Gastrocnemius medialis (tissue), 4 donors: Measurements from ENCODE around the gene SERAC1. TPM values are rescaled to one million over a fixed set of nuclear protein-coding genes. Genes with fewer than 3 reads are reported as not detected.

Experiments used
- ATAC-seq, 2 donors: fragments of 150-250 bp; one replicate each; pipeline ENCODE4 v1.9.1; 2016
- DNase-seq, 2 donors: peaks; one replicate each; pipeline ENCODE4 v3.0.0-alpha.2; 2019
- H3K27ac ChIP-seq, 4 donors: fragments of 200-600 bp; sonication (generic); 1 replicate in 1 of 4; 2 replicates in 3 of 4; pipeline ENCODE4 v1.5.1; 2016 to 2018; ENCODE audit warnings: mild to moderate bottlenecking in 2 of 4, moderate library complexity in 1 of 4
- H3K27me3 ChIP-seq, 3 donors: fragments of 200-600 bp; sonication (generic) in 2 of 3; 1 replicate in 1 of 3; 2 replicates in 2 of 3; pipeline versions ENCODE4 v1.5.1 to v1.6.0; 2016 to 2019; ENCODE audit warnings: mild to moderate bottlenecking in 1 of 3, moderate library complexity in 1 of 3
- H3K36me3 ChIP-seq, 2 donors: fragments of 200-600 bp; sonication (generic) in 1 of 2; one replicate each; pipeline ENCODE4 v1.5.1; 2017 to 2018
- H3K4me1 ChIP-seq, 2 donors: fragments of 200-600 bp; sonication (generic) in 1 of 2; one replicate each; pipeline ENCODE4 v1.5.1; 2016 to 2017; ENCODE audit warnings: mild to moderate bottlenecking in 2 of 2
- H3K4me3 ChIP-seq, 4 donors: fragments of 200-600 bp; sonication (generic) in 3 of 4; 1 replicate in 1 of 4; 2 replicates in 3 of 4; pipeline ENCODE4 v1.5.1; 2016 to 2019; ENCODE audit warnings: mild to moderate bottlenecking in 2 of 4
- H3K9me3 ChIP-seq, 3 donors: fragments of 200-600 bp; sonication (generic) in 2 of 3; 1 replicate in 1 of 3; 2 replicates in 2 of 3; pipeline ENCODE4 v1.5.1; 2016 to 2019
- CTCF ChIP-seq, 5 experiments: fragments of 450-650 bp in 3 of 5; fragments of 200-600 bp in 2 of 5; sonication (generic) in 2 of 5; IDR thresholded peaks in 4 of 5; conservative IDR thresholded peaks in 1 of 5; 1 replicate in 4 of 5; 2 replicates in 1 of 5; pipeline ENCODE4 v1.5.1; 2016 to 2019; ENCODE audit warnings: antibody characterized with exemption in 5 of 5, mild to moderate bottlenecking in 3 of 5, moderate library complexity in 3 of 5
- POLR2A ChIP-seq, 2 donors: fragments of 450-650 bp; IDR thresholded peaks; one replicate each; pipeline ENCODE4 v1.6.1; 2017; ENCODE audit warnings: antibody characterized with exemption in 2 of 2, mild to moderate bottlenecking in 2 of 2, moderate library complexity in 2 of 2
- in situ Hi-C, 4 donors: fragments of 200-750 bp; cut with MboI; loops; one replicate each; pipeline versions ENCODE4 v1.15.0 to v1.8.0; 2017; ENCODE audit warnings: low sequenced_read_pairs in 4 of 4
- intact Hi-C: fragments of 100-400 bp; cut with DNase I; formaldehyde crosslinking; loops from one replicate; pipeline ENCODE4 v1.15.1; 2023; ENCODE audit warnings: low total_unique reads
- total RNA-seq, 4 donors: library from RNA; depleted of rRNA; stranded (reverse); fragments of >200 nt; gene quantifications; one replicate each; pipeline versions ENCODE4 v1.1.0 to v1.2.3, GENCODE V29; 2016

Gene SERAC1
- total RNA-seq, 4 donors from 2014 or later, result 8.1 to 15.5 (median 11.5) TPM

DNA sequence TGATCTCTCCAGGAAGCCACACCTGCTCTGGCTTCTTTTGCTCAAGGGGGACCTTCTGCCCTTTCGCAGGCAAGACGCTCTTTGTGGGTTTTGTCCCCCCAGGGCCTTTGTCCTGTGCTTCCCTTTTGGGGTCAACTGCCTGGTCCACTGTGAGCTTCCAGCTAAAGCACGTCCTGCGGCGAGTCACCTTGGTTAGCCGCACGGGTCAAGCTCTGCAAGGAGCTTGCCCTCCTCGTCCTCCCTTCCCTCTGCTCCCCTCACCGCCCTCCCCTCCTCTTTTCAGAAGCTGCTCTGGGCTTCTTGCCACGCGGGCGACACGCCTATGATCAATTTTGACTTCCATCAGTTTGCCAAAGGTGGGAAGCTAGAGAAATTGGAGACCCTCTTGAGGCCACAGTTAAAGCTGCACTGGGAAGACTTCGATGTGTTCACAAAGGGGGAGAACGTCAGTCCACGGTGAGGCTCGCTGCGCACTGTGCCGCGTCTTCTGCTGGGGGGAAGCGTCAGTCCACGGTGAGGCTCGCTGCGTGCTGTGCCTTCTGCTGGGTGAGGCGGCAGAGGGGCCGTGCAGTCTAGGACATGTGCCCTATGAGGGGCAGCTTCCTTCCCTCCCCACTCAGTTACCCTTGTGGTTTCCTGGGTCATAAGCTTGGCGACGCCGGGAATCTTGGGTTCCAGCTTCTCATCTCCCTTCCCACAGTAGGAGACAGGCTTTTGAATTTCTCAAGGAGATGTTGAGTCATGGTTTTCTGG, 106.2 kb downstream of the SERAC1 start:
- H3K9me3 ChIP-seq, result no peaks in the 10 kb centered on the region
- H3K36me3 ChIP-seq, result no peaks in the 10 kb centered on the region
- no peak overlapping the region for H3K4me3 ChIP-seq
- H3K27me3 ChIP-seq, result no peaks in the 10 kb centered on the region
- DNase-seq, result no peak
- TF ChIP-seq POLR2A (IDR thresholded peaks at IDR 0.05), result no peak
- no peak for TF ChIP-seq CTCF (IDR thresholded peaks at IDR 0.05 in 4 of 5, conservative IDR thresholded peaks at IDR 0.05 in 1 of 5)
- intact Hi-C loops (loop anchor here (2.0 kb wide), 1 partner anchor 19 kb away; no protein-coding TSS in a partner anchor), in situ Hi-C loops (loop anchor here in 1 of 4 donors (10.0 kb wide), 1 partner anchor 77 kb away; the partner anchor contains the start of gene SYNJ2)
- no peak for ATAC-seq
- peak overlapping the region; percentile 71 to 87 (median 80) for H3K27ac ChIP-seq
- H3K4me1 ChIP-seq, result peaks cover 13 to 16% of the 10 kb centered on the region in 2 donors

GRCh38 chr6:158061361-158061708, 106.7 kb downstream of the SERAC1 start:
- ATAC-seq (no peak), DNase-seq (no peak)
- intact Hi-C loops (loop anchor here (2.0 kb wide), 1 partner anchor 19 kb away; no protein-coding TSS in a partner anchor), in situ Hi-C loops (loop anchor here in 1 of 4 donors (10.0 kb wide), 1 partner anchor 77 kb away; the partner anchor contains the start of gene SYNJ2)
- Histone ChIP-seq H3K4me3 (no peak overlapping the region), H3K27ac (peak overlapping the region; percentile 71 to 87 (median 80)), H3K4me1 (peaks cover 13 to 16% of the 10 kb centered on the region in 2 donors), H3K36me3 (no peaks in the 10 kb centered on the region), H3K9me3 (no peaks in the 10 kb centered on the region), H3K27me3 (no peaks in the 10 kb centered on the region)
- TF ChIP-seq CTCF (IDR thresholded peaks at IDR 0.05 in 4 of 5, conservative IDR thresholded peaks at IDR 0.05 in 1 of 5), result no peak
- no peak for TF ChIP-seq POLR2A (IDR thresholded peaks at IDR 0.05)

- H3K27ac ChIP-seq, result peak overlapping the region; percentile 71 to 87 (median 80)
- peaks cover 13 to 16% of the 10 kb centered on the region in 2 donors for H3K4me1 ChIP-seq
- DNase-seq (peak; percentile 78 to 88), ATAC-seq (peak; percentile 85 to 87)
- no peaks in the 10 kb centered on the region for H3K9me3 ChIP-seq
- H3K36me3 ChIP-seq, result no peaks in the 10 kb centered on the region
- TF ChIP-seq CTCF (IDR thresholded peaks at IDR 0.05 in 4 of 5, conservative IDR thresholded peaks at IDR 0.05 in 1 of 5) (no peak), POLR2A (IDR thresholded peaks at IDR 0.05) (peak; percentile 15)
- no peaks in the 10 kb centered on the region for H3K27me3 ChIP-seq
- intact Hi-C loops (loop anchor here (2.0 kb wide), 1 partner anchor 18 kb away; no protein-coding TSS in a partner anchor), in situ Hi-C loops (loop anchor here in 1 of 4 donors (10.0 kb wide), 1 partner anchor 76 kb away; the partner anchor contains the start of gene SYNJ2)
- H3K4me3 ChIP-seq, result peak overlapping the region in 2 of 4 donors; percentile 17 to 33
These were observed 107.4 kb downstream of the SERAC1 start for GRCh38 chr6:158060455-158061360.

Other genes with a start within 250 kb of the SERAC1 start
- 10 to 100 TPM in 1 of 4 donors, 1 to 10 TPM in 3; 3.9 to 17.0 (median 7.0) TPM for gene SYNJ2, start 186.4 kb downstream of the SERAC1 start, total RNA-seq
- gene GTF2H5, start 88 bp upstream of the SERAC1 start, total RNA-seq, result 1 to 10 TPM; 4.4 to 9.7 (median 6.2) TPM
- 10 to 100 TPM; 59.8 to 99.2 (median 88.6) TPM for gene TULP4, start 144.2 kb upstream of the SERAC1 start, total RNA-seq